Thyroid gland (tissue), 4 donors: ENCODE data around the gene AMPD2.

ENCODE experiments used
- POLR2A ChIP-seq, 2 donors: fragments of 450-650 bp; IDR thresholded peaks; one replicate each; pipeline ENCODE4 v1.6.1; 2017; ENCODE audit warnings: antibody characterized with exemption in 2 of 2, mild to moderate bottlenecking in 2 of 2, moderate library complexity in 1 of 2
- TF ChIP-seq, protein P1 (sequence below), 6 experiments: fragments of 200-600 bp in 3 of 6; fragments of 450-650 bp in 3 of 6; sonication (generic) in 3 of 6; IDR thresholded peaks; one replicate each; pipeline ENCODE4 v1.5.1; 2016 to 2019; ENCODE audit warnings: antibody characterized with exemption in 6 of 6, mild to moderate bottlenecking in 2 of 6, inconsistent platforms in 1 of 6, moderate library complexity in 1 of 6

- TF ChIP-seq POLR2A (IDR thresholded peaks at IDR 0.05), result no peak
- TF ChIP-seq, protein P1, sequence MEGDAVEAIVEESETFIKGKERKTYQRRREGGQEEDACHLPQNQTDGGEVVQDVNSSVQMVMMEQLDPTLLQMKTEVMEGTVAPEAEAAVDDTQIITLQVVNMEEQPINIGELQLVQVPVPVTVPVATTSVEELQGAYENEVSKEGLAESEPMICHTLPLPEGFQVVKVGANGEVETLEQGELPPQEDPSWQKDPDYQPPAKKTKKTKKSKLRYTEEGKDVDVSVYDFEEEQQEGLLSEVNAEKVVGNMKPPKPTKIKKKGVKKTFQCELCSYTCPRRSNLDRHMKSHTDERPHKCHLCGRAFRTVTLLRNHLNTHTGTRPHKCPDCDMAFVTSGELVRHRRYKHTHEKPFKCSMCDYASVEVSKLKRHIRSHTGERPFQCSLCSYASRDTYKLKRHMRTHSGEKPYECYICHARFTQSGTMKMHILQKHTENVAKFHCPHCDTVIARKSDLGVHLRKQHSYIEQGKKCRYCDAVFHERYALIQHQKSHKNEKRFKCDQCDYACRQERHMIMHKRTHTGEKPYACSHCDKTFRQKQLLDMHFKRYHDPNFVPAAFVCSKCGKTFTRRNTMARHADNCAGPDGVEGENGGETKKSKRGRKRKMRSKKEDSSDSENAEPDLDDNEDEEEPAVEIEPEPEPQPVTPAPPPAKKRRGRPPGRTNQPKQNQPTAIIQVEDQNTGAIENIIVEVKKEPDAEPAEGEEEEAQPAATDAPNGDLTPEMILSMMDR (IDR thresholded peaks at IDR 0.05), result no peak
These were observed 4.8 kb downstream of the AMPD2 start for GRCh38 chr1:109624201-109625010.
